A549 (cell line): ENCODE results near the gene E2F1. TPM values are rescaled to one million over a fixed set of nuclear protein-coding genes. Genes with fewer than 3 reads are reported as not detected.

Experiments
- ATAC-seq, 2 experiments: fragments of 200-7000 bp in 1 of 2; fragments of >200 bp in 1 of 2; cut with Nextera tagmentation in 1 of 2; cut with Tn5 transposase in 1 of 2; 3 replicates each; pipeline versions ENCODE4 v1.8.0 to v1.9.1; 2018 to 2020; ENCODE audit warnings: mild to moderate bottlenecking in 1 of 2, moderate library complexity in 1 of 2
- CTCF ChIA-PET: fragments of 300-600 bp; sonication (Branson Sonifier 250); formaldehyde crosslinking; extraction: SDS; loops from one replicate; lab custom pipeline; 2021; ENCODE audit warnings: antibody characterized with exemption, inconsistent platforms; lab: Yijun Ruan, JAX
- POLR2A ChIA-PET: fragments of 350-600 bp; formaldehyde crosslinking; extraction: SDS; loops from one replicate; lab custom pipeline; 2021; ENCODE audit warnings: antibody characterized with exemption, inconsistent platforms; lab: Yijun Ruan, JAX
- DNase-seq, 2 experiments: peaks; one replicate each; pipeline versions ENCODE4 v3.0.0 to v3.0.0-alpha.2; 2011 to 2016; ENCODE audit warnings: low read depth in 1 of 2, low spot score in 1 of 2
- FAIRE-seq: peaks from 2 replicates; lab custom pipeline; 2011; peaks lifted over from hg19 to GRCh38; lab: Jason Lieb, UNC
- H3K27ac ChIP-seq, 2 experiments: fragments of >200 bp; sonication (Bioruptor Twin); formaldehyde crosslinking; 3 replicates each; pipeline ENCODE4 v1.5.1; 2016 to 2017
- H3K4me1 ChIP-seq: fragments of >200 bp; sonication (Bioruptor Twin); formaldehyde crosslinking; 3 replicates; pipeline ENCODE4 v1.6.1; 2016
- H3K4me2 ChIP-seq: fragments of >200 bp; sonication (Bioruptor Twin); formaldehyde crosslinking; 3 replicates; pipeline ENCODE4 v1.6.1; 2016
- H3K4me3 ChIP-seq: fragments of >200 bp; sonication (Bioruptor Twin); formaldehyde crosslinking; 3 replicates; pipeline ENCODE4 v1.5.1; 2016
- H3K9me3 ChIP-seq: fragments of >200 bp; sonication (Bioruptor Twin); formaldehyde crosslinking; 3 replicates; pipeline ENCODE4 v1.6.1; 2016
- CEBPB ChIP-seq, 2 experiments: fragments of >200 bp in 1 of 2; sonication (Bioruptor Twin) in 1 of 2; formaldehyde crosslinking in 1 of 2; IDR thresholded peaks; 2 replicates each; pipeline ENCODE4 v1.6.1; 2012 to 2016
- CHD2 ChIP-seq: fragments of 150-350 bp; IDR thresholded peaks from 2 replicates; pipeline ENCODE4 v1.6.1; 2014; ENCODE audit warnings: low read length; ENCODE audit not compliant: partially characterized antibody
- CHD4 ChIP-seq: fragments of 200-600 bp; sonication (generic); IDR thresholded peaks from 2 replicates; pipeline ENCODE4 v1.6.1; 2016; ENCODE audit warnings: antibody characterized with exemption, mild to moderate bottlenecking, borderline replicate concordance
- EHF ChIP-seq: fragments of 250-450 bp; sonication (Bioruptor Pico); IDR thresholded peaks from 2 replicates; pipeline ENCODE4 v1.5.0; 2020; ENCODE audit warnings: mild to moderate bottlenecking
- EHMT2 ChIP-seq: fragments of 200-600 bp; sonication (generic); IDR thresholded peaks from 2 replicates; pipeline ENCODE4 v1.6.1; 2016; ENCODE audit warnings: antibody characterized with exemption, low read depth, mild to moderate bottlenecking, moderate library complexity
- EP300 ChIP-seq, 2 experiments: fragments of >200 bp; sonication (Bioruptor Twin); formaldehyde crosslinking; IDR thresholded peaks; 2 replicates in 1 of 2; 3 replicates in 1 of 2; pipeline ENCODE4 v1.6.1; 2016 to 2017
- HOXB5 ChIP-seq: fragments of 250-450 bp; sonication (Bioruptor Pico); IDR thresholded peaks from 2 replicates; pipeline ENCODE4 v1.5.0; 2020; ENCODE audit warnings: mild to moderate bottlenecking, moderate library complexity
- POLR2A ChIP-seq: IDR thresholded peaks from 2 replicates; pipeline ENCODE4 v1.6.1; 2012; ENCODE audit warnings: mild to moderate bottlenecking, low read length
- POLR2AphosphoS2 ChIP-seq: conservative IDR thresholded peaks from 2 replicates; pipeline ENCODE4 v1.6.1; 2012; ENCODE audit warnings: low read length, improper control_type of control experiment, inconsistent platforms
- RAD21 ChIP-seq, 2 experiments: fragments of >200 bp in 1 of 2; sonication (Bioruptor Twin) in 1 of 2; formaldehyde crosslinking in 1 of 2; IDR thresholded peaks in 1 of 2; conservative IDR thresholded peaks in 1 of 2; 2 replicates in 1 of 2; 3 replicates in 1 of 2; pipeline ENCODE4 v1.6.1; 2012 to 2018; ENCODE audit warnings: inconsistent platforms in 1 of 2
- RCOR1 ChIP-seq: fragments of 150-350 bp; IDR thresholded peaks from 2 replicates; pipeline ENCODE4 v1.6.1; 2014; ENCODE audit warnings: antibody characterized with exemption, low read length, low read depth
- SMC3 ChIP-seq: fragments of >200 bp; sonication (Bioruptor Twin); formaldehyde crosslinking; IDR thresholded peaks from 3 replicates; pipeline ENCODE4 v1.6.1; 2018; ENCODE audit warnings: inconsistent platforms
- TP53 ChIP-seq: fragments of 250-450 bp; sonication (Bioruptor Pico); IDR thresholded peaks from 2 replicates; pipeline ENCODE4 v1.5.0; 2021; ENCODE audit warnings: mild to moderate bottlenecking, moderate library complexity
- ZC3H11A ChIP-seq: fragments of 450-650 bp; IDR thresholded peaks from 2 replicates; pipeline ENCODE4 v1.6.1; 2014; ENCODE audit warnings: antibody characterized with exemption, mild to moderate bottlenecking
- ZNF302 ChIP-seq: fragments of 250-450 bp; sonication (Bioruptor Pico); IDR thresholded peaks from 2 replicates; pipeline ENCODE4 v1.9.0; 2021; ENCODE audit warnings: inconsistent platforms, mild to moderate bottlenecking, moderate library complexity
- WGBS: methylation state at CpG from one replicate; pipeline ENCODE4 v1.1.6; 2017; ENCODE audit errors: missing lambda C conversion rate; 5-methylcytosine and 5-hydroxymethylcytosine counted together
- polyA plus RNA-seq, 4 experiments: library from polyadenylated mRNA; depleted of rRNA in 3 of 4; stranded (reverse); fragments of >200 nt; fragmentation: RNase III in 1 of 4; extraction: RNeasy Plus Mini Kit Qiagen cat#74134 plus additional on column Dnase treatment in 1 of 4; gene quantifications; 2 replicates in 3 of 4; 3 replicates in 1 of 4; pipeline ENCODE4 v1.2.3, GENCODE V29; 2011 to 2017
- TF ChIP-seq, protein P1 (sequence below): fragments of >200 bp; sonication (Bioruptor Twin); formaldehyde crosslinking; IDR thresholded peaks from 3 replicates; pipeline ENCODE4 v1.5.1; 2016
- TF ChIP-seq, protein P2 (sequence below): fragments of 250-450 bp; sonication (Bioruptor Pico); IDR thresholded peaks from 2 replicates; pipeline ENCODE4 v1.5.0; 2021; ENCODE audit warnings: mild to moderate bottlenecking, moderate library complexity, borderline replicate concordance
- TF ChIP-seq, protein P3 (sequence below): fragments of 150-350 bp; IDR thresholded peaks from 2 replicates; pipeline ENCODE4 v1.6.1; 2014; ENCODE audit warnings: low read depth, mild to moderate bottlenecking, low read length
- TF ChIP-seq, protein P4 (sequence below): fragments of >200 bp; sonication (Bioruptor Twin); formaldehyde crosslinking; IDR thresholded peaks from 3 replicates; pipeline ENCODE4 v1.6.1; 2016

Gene E2F1
- polyA plus RNA-seq, 2 of the 4 experiments (the other 2 are of a cell fraction), result 17.9 to 35.8 TPM

DNA sequence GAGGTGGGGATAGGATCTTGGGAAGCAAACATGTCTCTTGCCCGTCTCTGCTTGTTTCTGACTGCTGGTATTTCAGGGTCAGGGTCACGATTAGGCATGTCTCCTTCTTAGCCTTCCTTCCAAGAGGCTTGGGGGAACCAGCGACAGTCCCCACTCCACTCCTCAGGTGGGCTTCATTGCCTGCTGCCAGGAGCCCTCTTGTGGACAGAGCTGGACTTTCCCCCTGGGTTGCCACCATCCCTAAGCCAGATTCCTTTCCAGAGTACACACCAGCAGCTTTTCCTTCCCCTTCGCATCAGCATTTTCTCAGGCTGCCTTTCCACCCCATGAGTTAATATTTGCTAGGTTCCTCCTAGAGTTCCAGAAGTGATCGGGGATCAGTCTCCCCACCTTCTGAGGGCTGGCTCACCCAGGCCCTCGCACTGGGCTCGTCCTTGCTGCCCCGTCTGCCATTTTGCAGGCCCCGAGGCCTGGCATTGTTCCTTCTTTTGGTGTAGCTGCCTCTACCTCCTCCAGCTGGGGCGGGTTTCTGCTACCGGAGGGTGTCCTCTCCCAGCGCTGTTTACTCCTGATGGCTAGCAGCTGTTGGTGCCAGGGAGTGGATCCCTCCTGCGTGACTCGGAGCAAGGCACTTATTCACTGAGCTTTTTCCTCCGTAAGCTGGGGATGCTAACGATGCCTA lies 32.8 kb downstream of the E2F1 start (continued):
- TF ChIP-seq SMC3, result peak; percentile 88
- TF ChIP-seq, protein P1, sequence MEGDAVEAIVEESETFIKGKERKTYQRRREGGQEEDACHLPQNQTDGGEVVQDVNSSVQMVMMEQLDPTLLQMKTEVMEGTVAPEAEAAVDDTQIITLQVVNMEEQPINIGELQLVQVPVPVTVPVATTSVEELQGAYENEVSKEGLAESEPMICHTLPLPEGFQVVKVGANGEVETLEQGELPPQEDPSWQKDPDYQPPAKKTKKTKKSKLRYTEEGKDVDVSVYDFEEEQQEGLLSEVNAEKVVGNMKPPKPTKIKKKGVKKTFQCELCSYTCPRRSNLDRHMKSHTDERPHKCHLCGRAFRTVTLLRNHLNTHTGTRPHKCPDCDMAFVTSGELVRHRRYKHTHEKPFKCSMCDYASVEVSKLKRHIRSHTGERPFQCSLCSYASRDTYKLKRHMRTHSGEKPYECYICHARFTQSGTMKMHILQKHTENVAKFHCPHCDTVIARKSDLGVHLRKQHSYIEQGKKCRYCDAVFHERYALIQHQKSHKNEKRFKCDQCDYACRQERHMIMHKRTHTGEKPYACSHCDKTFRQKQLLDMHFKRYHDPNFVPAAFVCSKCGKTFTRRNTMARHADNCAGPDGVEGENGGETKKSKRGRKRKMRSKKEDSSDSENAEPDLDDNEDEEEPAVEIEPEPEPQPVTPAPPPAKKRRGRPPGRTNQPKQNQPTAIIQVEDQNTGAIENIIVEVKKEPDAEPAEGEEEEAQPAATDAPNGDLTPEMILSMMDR, result peak; percentile 87
- no peak for TF ChIP-seq EHF (CRISPR knock-in tag)

DNA sequence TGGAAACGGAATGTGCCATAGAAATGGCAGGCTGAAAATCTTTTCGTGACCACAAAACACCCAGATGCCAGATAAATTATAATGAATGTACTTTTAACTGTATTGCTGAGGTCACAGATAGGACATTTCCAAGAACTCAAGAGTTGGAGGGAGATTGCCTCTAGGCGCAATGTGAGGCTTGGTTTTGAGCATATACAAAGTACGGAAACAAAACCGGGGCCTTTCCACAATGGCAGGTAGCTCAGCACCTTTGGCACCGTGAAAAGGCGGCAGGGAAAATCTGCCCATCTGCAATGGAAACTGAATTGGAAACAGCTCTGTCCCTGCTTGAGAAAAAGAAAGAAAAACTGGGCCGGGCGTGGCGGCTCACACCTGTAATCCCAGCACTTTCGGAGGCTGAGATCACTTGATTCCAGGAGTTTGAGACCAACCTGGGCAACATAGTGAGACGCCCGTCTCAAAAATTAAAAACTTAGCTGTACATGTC lies 34.6 kb downstream of the E2F1 start:
- ATAC-seq (no peak), DNase-seq (no peak), FAIRE-seq (no peak)
- Histone ChIP-seq H3K4me1 (peaks cover 4% of the 10 kb centered on the region; the same call in 1 of the 3 replicates), H3K4me3 (no peak overlapping the region), H3K9me3 (no peaks in the 10 kb centered on the region), H3K4me2 (no peak overlapping the region), H3K27ac (no peak overlapping the region)
- ChIA-PET CTCF (interaction anchor here (0.6 to 4.8 kb wide), 7 partner anchors 9 to 974 kb away, joined by 3 to 28 read pairs (median 16); partner anchors contain the start of gene C20orf144), POLR2A (no interaction called here)
- whole genome bisulfite sequencing, result 92% methylated on average over 13 of the region's 13 CpGs
- TF ChIP-seq, protein P2, sequence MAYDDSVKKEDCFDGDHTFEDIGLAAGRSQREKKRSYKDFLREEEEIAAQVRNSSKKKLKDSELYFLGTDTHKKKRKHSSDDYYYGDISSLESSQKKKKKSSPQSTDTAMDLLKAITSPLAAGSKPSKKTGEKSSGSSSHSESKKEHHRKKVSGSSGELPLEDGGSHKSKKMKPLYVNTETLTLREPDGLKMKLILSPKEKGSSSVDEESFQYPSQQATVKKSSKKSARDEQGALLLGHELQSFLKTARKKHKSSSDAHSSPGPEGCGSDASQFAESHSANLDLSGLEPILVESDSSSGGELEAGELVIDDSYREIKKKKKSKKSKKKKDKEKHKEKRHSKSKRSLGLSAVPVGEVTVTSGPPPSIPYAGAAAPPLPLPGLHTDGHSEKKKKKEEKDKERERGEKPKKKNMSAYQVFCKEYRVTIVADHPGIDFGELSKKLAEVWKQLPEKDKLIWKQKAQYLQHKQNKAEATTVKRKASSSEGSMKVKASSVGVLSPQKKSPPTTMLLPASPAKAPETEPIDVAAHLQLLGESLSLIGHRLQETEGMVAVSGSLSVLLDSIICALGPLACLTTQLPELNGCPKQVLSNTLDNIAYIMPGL, result no peak
- no peak for TF ChIP-seq CHD4
- no peak for TF ChIP-seq EHF (CRISPR knock-in tag)
- no peak for TF ChIP-seq RCOR1
- no peak for TF ChIP-seq POLR2A
- no peak for TF ChIP-seq HOXB5
- no peak for TF ChIP-seq POLR2AphosphoS2
- no peak for TF ChIP-seq CHD2
- TF ChIP-seq ZNF302, result no peak
- TF ChIP-seq CEBPB (IDR thresholded peaks at IDR 0.05), result no peak
- TF ChIP-seq EHMT2, result no peak
- TF ChIP-seq, protein P3, sequence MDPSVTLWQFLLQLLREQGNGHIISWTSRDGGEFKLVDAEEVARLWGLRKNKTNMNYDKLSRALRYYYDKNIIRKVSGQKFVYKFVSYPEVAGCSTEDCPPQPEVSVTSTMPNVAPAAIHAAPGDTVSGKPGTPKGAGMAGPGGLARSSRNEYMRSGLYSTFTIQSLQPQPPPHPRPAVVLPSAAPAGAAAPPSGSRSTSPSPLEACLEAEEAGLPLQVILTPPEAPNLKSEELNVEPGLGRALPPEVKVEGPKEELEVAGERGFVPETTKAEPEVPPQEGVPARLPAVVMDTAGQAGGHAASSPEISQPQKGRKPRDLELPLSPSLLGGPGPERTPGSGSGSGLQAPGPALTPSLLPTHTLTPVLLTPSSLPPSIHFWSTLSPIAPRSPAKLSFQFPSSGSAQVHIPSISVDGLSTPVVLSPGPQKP, result no peak
- TF ChIP-seq EP300 (IDR thresholded peaks at IDR 0.05), result no peak
- no peak for TF ChIP-seq TP53 (CRISPR knock-in tag)
- TF ChIP-seq, all 56 proteins: peak for 0

DNA sequence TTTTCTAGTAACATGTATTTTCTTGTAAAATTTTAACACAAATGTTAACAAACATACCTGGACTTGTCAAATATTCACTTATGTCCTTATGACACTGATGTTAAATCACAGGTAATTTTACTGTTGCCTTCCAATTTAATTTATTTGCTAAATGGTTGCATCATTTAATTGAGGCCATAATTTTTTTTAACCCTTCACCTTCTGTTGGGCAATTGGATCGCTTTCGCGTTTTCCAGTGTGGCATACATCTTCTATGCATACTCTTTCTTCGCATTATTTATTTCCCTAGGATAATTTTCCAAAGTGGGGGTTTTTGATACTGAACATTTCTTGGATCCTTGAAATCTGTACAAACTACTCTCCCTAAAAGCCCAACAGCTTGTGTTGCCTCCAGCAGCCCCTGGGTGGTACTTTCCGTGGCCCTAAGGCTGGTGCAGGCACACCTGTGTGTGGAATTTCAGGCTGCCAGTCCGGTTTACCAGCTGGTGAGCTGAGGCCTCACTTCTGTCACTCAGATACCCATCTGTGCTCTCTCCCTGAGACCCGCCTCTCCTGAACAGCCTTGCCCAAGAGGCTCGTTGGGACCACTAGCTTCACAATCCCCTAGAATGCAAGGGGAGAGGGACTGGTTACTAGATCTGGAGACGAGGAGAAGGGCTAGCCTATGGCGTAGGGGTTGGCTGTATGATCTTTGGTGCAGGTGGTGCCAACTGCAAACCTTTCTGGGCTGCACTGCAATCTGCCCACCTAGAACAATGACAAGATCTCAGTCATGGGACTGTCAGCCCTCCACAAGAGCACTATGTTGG lies 35.2 kb downstream of the E2F1 start:
- ChIA-PET CTCF (interaction anchor here (2.3 to 4.8 kb wide), 5 partner anchors 8 to 197 kb away, joined by 8 to 28 read pairs (median 20); partner anchors contain the start of gene C20orf144), POLR2A (no interaction called here)
- TF ChIP-seq RAD21 (conservative IDR thresholded peaks at IDR 0.05 in 1 of 2, IDR thresholded peaks at IDR 0.05 in 1 of 2), result no peak
- TF ChIP-seq, protein P4, sequence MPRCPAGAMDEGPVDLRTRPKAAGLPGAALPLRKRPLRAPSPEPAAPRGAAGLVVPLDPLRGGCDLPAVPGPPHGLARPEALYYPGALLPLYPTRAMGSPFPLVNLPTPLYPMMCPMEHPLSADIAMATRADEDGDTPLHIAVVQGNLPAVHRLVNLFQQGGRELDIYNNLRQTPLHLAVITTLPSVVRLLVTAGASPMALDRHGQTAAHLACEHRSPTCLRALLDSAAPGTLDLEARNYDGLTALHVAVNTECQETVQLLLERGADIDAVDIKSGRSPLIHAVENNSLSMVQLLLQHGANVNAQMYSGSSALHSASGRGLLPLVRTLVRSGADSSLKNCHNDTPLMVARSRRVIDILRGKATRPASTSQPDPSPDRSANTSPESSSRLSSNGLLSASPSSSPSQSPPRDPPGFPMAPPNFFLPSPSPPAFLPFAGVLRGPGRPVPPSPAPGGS, result no peak
- TF ChIP-seq ZC3H11A, result no peak
- H3K4me3 ChIP-seq, result no peak overlapping the region
- no peak for DNase-seq
- H3K4me2 ChIP-seq, result no peak overlapping the region
- WGBS, result 79% methylated on average over 10 of the region's 10 CpGs
- no peaks in the 10 kb centered on the region for H3K9me3 ChIP-seq
- peaks cover 4% of the 10 kb centered on the region; the same call in 1 of the 3 replicates for H3K4me1 ChIP-seq
- no peak for ATAC-seq
- H3K27ac ChIP-seq, result no peak overlapping the region
- no peak for FAIRE-seq
